Right lobe of liver (tissue), 4 donors: ENCODE measurements around the gene RTN4R.

ENCODE experiments used
- CTCF ChIP-seq, 4 donors: fragments of 200-600 bp in 3 of 4; fragments of 450-650 bp in 1 of 4; IDR thresholded peaks; one replicate each; pipeline versions ENCODE4 v1.5.1 to v1.8.0; 2016 to 2022; ENCODE audit warnings: antibody characterized with exemption in 4 of 4, mild to moderate bottlenecking in 2 of 4
- POLR2A ChIP-seq: fragments of 450-650 bp; IDR thresholded peaks from one replicate; pipeline ENCODE4 v1.6.1; 2017; ENCODE audit warnings: antibody characterized with exemption, mild to moderate bottlenecking
- donor health status: DM: no; HTN: no; CAD: no.
- donor health status: DM: no; HTN: no; CAD: no.
- donor health status: DM: no; HTN: yes; CAD: no.

- no peak for TF ChIP-seq CTCF (IDR thresholded peaks at IDR 0.05)
- TF ChIP-seq POLR2A: no peak
Measured at GRCh38 chr22:20315337-20316216, 47.5 kb upstream of the RTN4R start.
